PFSK-1 (cell line): Measurements from ENCODE around the gene MIA.

Experiments used
- FOXP2 ChIP-seq: optimal IDR thresholded peaks from 2 replicates; pipeline ENCODE3; 2011; ENCODE audit warnings: borderline replicate concordance, control low read depth, inconsistent platforms; ENCODE audit not compliant: insufficient read depth; ENCODE audit errors: extremely low read length, extremely low read depth
- POLR2AphosphoS5 ChIP-seq: IDR thresholded peaks from 2 replicates; pipeline ENCODE4 v1.6.1; 2012; ENCODE audit warnings: low read depth, mild to moderate bottlenecking, control low read depth, low read length, moderate library complexity
- SIN3A ChIP-seq: IDR thresholded peaks from 2 replicates; pipeline ENCODE4 v1.6.1; 2012; ENCODE audit warnings: mild to moderate bottlenecking, low read length, moderate library complexity, borderline replicate concordance; ENCODE audit not compliant: insufficient read depth
- TAF1 ChIP-seq: IDR thresholded peaks from 2 replicates; pipeline ENCODE4 v1.6.1; 2012; ENCODE audit warnings: low read length, control low read depth, borderline replicate concordance; ENCODE audit not compliant: insufficient read depth
- TF ChIP-seq, protein P1 (sequence below), 2 experiments: IDR thresholded peaks; 2 replicates each; pipeline versions ENCODE4 v1.6.1 to v1.8.0; 2011 to 2012; ENCODE audit warnings: low read depth in 2 of 2, low read length in 2 of 2, control low read depth in 1 of 2, inconsistent platforms in 1 of 2, mild to moderate bottlenecking in 1 of 2, moderate library complexity in 1 of 2; ENCODE audit not compliant: insufficient read depth in 1 of 2

DNA sequence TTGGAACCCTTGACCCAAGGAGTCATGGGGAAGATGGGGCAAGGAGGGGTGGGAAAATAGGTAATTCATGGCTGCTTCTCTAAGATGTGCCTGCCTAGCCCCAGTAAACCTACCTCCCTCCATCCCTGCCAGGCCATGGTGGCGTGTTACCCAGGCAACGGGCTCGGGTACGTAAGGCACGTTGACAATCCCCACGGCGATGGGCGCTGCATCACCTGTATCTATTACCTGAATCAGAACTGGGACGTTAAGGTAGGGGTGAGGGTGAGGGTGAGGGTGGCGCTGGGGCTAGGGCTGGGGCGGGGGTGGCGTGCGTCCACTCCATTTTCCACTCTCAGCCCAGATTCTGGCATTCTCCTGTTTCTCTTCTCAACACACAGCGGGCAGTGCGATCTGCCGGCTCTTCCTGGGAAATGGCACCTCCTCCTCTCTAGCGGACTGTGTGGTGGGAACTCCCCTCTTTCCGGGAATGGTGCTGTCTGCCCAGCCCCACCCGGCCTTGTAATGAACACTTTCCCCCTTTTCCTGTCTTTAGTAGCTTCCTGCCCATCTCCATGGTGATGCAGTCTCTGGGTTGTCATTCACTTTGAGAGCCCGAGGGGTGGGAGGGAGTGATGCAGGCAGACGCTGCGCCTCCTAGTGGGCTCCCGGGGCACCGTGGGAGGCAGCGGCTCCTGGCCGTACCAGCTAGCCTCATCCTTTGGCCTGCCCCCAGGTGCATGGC lies 31.3 kb downstream of the MIA start:
- TF ChIP-seq TAF1 = peak; percentile 64; the same call in 1 of the 2 replicates
- TF ChIP-seq POLR2AphosphoS5 = peak; percentile 57; the same call in 1 of the 2 replicates
- peak; percentile 76 for TF ChIP-seq SIN3A
- TF ChIP-seq, protein P1, sequence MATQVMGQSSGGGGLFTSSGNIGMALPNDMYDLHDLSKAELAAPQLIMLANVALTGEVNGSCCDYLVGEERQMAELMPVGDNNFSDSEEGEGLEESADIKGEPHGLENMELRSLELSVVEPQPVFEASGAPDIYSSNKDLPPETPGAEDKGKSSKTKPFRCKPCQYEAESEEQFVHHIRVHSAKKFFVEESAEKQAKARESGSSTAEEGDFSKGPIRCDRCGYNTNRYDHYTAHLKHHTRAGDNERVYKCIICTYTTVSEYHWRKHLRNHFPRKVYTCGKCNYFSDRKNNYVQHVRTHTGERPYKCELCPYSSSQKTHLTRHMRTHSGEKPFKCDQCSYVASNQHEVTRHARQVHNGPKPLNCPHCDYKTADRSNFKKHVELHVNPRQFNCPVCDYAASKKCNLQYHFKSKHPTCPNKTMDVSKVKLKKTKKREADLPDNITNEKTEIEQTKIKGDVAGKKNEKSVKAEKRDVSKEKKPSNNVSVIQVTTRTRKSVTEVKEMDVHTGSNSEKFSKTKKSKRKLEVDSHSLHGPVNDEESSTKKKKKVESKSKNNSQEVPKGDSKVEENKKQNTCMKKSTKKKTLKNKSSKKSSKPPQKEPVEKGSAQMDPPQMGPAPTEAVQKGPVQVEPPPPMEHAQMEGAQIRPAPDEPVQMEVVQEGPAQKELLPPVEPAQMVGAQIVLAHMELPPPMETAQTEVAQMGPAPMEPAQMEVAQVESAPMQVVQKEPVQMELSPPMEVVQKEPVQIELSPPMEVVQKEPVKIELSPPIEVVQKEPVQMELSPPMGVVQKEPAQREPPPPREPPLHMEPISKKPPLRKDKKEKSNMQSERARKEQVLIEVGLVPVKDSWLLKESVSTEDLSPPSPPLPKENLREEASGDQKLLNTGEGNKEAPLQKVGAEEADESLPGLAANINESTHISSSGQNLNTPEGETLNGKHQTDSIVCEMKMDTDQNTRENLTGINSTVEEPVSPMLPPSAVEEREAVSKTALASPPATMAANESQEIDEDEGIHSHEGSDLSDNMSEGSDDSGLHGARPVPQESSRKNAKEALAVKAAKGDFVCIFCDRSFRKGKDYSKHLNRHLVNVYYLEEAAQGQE (IDR thresholded peaks at IDR 0.05; ENCODE audit: insufficient read depth in 1 of 2, low read depth in 2 of 2, low read length in 2 of 2) = no peak; a peak in 1 of 4 replicates
- peak; percentile 80 for TF ChIP-seq FOXP2
